SK-N-MC (cell line): ENCODE results near the gene ERMN.

Experiments used
- FOXP2 ChIP-seq: optimal IDR thresholded peaks from 2 replicates; pipeline ENCODE3; 2011; ENCODE audit warnings: mild to moderate bottlenecking, moderate library complexity; ENCODE audit not compliant: insufficient read depth; ENCODE audit errors: extremely low read length, control extremely low read depth
- POLR2AphosphoS5 ChIP-seq: IDR thresholded peaks from 2 replicates; pipeline ENCODE4 v1.6.1; 2012; ENCODE audit warnings: mild to moderate bottlenecking, low read depth, low read length, borderline replicate concordance

GRCh38 chr2:157287160-157287559, 38.5 kb downstream of the ERMN start:
- TF ChIP-seq FOXP2 = no peak
- no peak for TF ChIP-seq POLR2AphosphoS5
